CD4-positive, alpha-beta T cell treated with Interleukin-15 for 4 hours (primary cell): ENCODE measurements around the gene ANLN.

Experiments
- DNase-seq: peaks from one replicate; pipeline ENCODE4 v3.0.0-alpha.2; 2020; ENCODE audit warnings: low spot score

The ANLN gene

DNA sequence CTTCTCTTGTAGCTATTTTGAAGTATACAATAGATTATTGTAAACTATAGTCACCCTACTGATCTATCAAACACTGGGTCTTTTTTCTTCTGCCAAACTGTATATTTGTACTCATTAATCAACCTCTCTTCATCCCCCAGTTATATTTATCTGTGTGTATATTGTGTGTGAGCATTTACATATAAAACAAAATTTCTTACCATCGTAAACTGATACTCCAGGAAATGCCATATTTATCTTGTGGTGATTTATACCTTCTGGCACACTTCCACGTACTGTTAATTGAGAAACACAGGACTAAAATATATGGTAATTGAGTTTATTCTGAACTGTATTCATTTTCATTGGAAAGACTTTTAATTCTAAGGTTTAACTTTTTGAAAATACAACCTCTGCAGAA is 18.9 kb downstream of the ANLN start:
- DNase-seq, result no peak

DNA sequence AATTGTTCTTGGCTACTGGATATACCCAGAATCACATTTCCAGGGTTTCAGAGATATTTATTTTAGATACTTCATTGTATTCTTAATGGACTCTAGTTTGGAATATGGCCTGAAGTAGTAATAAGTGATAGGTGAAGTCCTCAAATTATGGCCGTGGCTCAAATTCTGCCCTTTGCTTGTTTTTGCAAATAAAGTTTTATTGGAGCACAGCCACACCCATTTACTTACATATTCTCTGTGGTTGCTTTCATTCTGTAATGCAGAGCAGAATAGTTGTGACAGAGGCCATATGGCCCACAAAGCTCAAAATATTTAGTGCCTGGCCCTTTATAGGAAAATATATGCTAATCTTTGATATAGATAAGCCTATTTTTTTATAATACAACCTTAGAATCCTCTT is 19.5 kb downstream of the ANLN start:
- DNase-seq, result no peak

DNA sequence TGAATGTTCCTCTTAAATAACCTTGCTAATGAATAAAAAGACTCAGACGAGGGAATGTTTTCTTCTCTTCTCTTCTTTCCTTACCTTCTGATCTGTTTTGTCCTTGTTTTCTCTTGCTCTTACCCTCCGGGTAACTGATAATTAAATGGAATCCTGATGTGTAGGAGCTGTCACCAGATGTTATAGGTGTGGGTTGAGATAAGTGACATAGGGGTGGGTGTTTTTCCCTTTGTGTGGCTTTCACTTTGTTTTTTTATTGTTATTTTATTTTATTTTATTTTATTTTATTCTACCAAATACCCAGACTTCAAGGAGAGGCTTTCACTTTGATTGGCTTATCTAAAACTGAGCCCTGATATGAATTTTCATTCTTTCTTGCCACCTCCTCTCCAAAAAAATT is 25.5 kb downstream of the ANLN start:
- DNase-seq, result no peak

DNA sequence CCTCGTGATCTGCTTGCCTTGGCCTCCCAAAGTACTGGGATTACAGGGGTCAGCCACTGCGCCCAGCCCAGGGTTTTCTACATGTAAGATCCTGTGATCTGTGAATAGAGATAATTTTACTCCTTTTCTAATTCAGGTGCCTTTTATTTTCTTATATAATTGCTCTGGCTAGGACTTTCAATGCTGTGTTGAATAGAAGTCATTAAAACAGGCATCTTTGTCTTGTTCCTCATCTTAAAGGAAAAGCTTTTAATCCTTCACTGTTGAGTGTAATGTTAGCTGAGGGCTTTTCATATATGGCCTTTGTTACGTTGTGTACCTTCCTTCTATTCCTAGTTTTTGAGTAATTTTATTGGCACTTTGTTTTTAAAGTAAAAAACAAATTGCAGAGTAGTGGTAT is 26.6 kb downstream of the ANLN start:
- DNase-seq, result no peak

DNA sequence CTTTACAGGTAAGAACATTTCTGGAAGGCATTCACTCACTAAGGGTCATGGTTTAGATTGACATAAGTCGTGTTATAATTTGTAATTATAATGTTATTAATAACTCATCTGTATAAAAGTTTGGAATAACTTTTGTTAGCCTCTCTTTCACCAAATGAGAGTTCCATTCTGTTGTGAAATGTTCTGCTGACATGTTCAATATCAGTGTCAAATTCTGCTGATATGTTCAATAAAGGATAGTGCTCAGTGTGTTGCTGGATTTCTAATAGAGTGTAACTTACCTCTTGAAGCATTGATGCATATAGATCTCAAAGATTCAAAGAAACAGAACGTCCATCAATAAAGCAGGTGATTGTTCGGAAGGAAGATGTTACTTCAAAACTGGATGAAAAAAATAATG is 30.6 kb downstream of the ANLN start:
- no peak for DNase-seq

DNA sequence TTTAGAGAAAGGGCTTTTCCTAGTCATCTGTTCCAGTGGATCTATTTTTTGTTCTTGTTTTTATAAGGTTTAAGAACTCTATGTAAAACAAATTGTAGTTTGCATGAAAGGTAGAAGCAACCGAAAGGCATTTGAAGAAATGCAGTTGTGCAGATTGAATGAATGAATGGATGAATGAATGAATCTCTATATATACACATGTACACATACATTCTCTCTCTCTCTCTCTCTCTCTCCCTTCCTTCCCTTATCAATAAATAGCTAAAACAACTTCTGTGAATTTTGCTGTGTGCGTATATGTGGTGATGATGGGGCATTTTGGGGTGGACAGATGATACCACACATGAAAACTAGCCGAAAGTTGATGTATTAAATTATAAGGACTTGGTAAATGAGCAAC is 32.4 kb downstream of the ANLN start:
- DNase-seq, result no peak

DNA sequence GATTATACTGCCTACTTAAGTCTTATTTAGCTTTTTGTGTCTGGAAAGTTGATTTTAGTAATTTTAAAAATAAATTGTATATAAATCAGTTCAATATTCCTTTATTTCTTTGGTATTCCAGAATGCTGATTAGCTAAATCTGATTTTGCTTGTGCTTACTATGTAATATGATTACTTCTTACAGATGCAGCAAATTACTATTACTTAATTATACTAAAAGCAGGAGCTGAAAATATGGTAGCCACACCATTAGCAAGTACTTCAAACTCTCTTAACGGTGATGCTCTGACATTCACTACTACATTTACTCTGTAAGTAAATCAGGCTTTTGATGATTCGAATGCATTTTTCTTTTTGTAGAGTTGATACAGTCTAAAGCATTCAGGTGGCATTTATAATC is 34.0 kb downstream of the ANLN start:
- no peak for DNase-seq

DNA sequence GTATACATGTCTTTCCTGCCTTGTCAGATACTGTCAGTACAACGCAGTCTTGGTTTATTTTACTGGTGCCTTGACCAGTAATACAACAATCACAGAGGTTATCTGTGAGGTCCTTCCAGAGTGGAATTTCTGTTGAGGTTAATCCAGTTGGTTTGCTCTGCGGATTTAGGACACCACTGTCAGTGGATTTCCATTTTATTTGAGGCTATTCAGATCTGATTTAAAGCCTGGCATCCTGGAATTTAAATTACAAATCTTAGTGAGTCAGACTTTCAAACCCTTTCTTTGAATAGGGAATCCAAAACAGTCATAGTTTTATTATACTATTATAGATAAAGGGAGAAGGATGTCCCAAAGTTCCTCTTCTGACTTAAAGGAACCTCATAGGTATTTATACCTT is 40.5 kb downstream of the ANLN start:
- DNase-seq, result no peak

DNA sequence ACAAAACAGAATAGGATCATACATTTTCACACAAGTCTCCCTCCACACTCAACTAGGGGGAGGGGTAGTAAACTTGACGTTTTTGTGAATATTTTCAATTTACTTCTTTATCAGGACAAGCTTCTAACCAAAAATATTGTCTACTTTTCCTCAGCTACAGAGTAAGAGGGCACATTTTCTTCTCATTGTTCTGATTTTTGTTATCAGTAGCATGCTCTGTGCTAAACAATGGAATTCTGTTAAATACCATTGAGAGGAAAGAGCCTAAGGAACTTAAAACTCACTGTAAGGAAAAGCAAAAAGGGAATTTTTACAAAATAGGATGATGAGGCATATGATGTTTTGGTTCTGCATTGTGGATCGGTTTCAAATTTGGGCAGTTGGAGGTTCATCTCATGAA is 41.2 kb downstream of the ANLN start:
- DNase-seq, result no peak

DNA sequence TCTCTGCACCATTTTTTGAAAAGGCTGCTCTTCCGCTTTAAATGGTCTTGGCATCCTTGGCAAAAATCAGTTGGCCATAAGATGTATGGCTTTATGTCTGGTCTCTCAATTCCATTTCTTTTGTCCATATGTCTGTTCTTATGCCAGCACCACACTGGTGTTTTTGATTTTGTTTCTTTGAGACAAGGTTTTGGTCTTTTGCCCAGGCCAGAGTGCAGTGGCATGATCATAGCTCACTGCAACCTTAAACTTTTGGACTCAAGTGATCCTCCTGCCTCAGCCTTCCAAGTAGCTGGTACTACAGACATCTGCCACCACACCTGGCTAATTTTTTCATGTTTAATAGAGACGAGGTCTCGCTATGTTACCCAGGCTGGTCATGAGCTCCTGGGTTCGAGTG is 48.5 kb downstream of the ANLN start:
- no peak for DNase-seq

DNA sequence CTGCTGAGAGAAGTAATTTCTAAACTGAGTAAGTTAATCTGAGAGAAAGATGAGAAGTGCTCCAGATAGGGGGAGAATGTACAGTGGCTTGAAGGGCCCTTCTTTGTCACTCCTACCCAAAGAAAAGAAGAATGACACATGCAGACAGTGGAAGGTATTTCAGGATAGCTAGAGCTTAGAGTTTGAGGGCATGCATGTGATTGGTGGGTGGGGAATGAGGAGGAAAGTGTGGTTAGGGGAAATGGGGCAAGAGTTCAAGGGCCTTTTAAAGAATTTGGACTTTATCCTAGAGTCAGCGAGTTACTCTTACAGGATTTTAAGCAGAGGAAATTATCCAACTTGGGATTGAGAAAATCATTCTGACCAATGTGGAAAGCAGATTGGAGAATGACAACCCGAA is 50.0 kb downstream of the ANLN start:
- no peak for DNase-seq

DNA sequence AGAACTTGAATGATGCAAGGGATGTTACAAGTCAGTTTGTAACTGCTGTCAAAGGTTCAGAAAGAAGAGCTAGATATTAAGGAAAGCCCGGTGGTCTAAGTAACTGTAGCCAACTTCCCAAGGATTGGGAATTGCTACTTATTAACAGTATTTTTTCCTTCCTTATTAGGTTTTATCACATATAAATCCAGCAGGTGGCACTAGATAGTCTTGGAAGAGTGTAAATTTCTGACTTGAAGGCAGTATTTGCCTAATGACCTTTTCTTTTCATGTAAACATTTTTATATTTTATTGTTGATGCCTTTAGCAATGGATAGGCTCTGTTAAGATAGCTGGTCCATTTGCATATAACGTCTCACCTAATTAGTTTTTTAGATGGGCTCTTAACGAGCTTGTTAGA is 51.2 kb downstream of the ANLN start:
- DNase-seq, result peak; percentile 5

DNA sequence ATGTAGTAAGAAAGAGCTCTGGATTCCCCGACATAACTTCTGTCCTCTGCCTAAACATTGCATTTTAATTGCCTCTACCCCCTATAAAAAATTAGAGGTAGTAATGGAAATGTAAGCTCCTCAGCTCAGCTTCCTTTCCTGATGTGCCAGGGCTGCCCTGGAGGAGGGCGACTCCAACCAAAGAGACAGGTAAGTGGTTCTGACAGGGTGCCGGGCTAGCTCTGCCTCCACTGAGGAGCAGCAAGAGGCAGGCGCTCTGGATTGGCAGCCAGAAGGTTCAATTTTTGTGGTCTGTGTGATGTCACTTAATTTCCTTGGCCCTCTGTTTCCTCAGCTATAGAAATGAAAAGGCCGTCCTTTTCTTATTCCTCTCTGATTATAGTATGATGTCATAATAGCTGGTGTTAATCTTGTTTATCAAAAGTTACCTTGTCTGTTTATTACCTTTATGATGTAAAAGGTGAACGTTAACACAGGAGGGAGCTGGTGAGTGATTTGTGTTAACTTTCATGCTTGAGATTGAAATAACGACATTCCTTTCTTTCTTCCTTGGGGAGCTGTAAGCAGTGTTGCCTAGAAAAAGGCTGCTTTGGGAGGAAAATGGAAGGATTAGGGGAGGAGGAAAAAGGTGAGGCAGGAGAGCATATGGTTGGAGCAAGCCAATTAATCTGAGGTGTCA is 51.8 kb downstream of the ANLN start:
- DNase-seq, result no peak

DNA sequence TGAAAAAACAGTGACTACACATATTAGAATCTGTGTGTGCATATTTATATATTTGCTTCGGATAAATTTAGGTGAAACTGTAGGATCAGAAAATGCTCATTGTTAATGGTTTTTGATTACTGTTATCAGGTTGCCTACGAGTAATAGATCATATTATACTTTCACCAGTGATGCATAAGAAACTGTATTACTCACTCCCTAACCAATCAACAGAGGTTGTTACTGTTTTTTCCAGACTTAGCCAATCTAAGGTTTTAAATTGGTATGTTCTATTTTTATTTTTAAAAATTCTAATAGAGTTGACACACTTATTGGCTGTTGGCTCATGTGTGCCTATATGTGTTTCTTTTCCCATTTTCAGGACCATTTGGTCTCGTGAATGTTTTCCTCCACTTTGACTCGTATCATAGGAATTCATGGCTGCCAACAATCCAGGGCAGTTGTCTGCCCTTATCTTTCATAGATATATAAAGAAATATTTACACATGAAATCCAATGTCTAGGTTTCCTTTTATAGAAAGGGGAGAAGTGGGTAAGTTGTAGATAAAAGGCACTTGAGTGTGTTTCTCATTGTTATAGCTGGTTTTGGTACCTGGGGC is 59.2 kb downstream of the ANLN start:
- DNase-seq, result no peak

DNA sequence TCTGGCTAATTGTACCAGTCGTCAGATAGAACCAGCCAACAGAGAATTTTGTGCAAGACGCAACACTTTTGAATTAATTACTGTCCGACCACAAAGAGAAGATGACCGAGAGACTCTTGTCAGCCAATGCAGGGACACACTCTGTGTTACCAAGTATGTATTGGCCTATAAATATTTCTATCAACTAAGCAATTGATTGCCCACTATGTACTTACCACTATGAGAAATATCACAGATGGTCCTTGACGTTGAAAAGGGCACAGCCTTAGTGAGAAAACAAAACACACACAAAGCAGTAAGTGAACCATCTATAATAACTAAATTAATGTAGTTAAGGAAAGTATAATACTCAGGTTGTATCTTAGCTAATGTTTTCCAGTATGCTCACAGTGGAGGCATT is 60.0 kb downstream of the ANLN start:
- DNase-seq, result no peak

DNA sequence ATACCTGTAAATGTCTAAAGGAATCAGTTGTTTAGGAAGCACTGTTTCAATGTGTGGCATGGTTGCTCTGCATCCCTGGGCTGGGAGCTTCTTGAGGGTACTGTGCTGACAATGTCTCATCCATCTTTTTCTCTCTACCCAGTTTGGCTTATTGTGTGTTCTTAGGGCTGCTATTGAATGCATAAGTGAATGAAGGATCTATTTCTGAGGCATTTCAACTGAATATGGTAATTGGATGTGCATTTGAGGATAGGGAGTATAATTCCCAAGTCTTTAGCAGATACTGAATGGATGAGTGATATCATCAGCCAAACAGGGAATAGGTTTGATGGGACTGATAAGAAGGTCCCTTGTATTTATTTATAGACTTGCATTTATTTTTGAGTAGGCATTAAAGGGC is 64.1 kb downstream of the ANLN start:
- no peak for DNase-seq

DNA sequence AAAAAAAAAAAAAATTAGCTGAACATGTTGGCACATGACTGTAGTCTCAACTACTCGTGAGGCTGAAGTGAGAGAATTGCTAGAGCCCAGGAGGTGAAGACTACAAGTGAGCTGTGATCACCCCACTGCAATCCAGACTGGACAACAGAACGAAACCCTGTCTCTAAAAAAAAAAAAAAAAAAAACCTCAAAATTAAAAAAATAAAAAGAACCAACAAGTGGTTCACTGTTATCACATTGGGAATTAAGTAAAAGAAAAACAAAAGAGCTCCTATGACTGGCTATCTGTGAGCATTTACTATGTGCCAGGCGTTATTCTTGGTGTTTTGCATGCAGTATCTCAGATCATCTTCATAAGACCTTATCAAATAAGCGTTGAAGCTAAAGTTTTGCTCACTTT is 66.0 kb downstream of the ANLN start:
- no peak for DNase-seq

DNA sequence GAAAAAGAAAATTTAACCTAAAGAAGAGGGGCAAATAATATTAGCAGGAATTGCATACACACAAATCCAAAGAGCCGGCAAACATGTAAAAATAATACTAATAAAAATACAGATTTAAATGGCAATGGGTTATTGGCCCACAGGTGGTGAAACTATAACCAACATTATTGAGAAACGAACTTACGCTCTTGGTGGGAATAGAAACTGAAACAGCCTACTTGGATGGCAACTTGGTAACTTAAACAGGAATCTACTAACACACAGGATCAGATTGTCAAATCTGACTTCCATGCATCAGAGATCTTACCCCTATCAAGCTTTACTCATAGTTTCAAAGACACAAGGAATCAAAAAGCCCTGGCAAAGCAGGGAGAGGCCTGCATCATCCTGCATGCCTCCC is 66.5 kb downstream of the ANLN start:
- DNase-seq, result no peak

DNA sequence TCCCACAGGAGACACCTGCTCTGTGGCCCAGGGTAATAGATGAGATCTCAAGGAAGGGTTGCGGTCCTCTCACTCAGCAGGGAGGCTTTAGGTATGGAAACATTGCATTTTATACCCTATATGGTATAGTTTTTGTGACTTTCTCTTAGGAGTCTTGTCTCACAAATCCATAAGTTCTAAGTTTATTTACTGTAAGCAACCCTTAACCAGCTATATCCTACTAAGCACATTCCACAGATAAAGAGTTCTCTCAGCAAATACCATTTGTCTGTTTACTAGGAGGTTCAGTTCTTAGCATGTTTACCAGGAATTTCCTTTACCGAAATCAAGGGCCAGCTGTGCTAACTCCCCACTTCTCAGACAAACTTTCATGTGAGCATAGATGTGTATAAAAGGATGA is 66.9 kb downstream of the ANLN start:
- DNase-seq, result no peak

DNA sequence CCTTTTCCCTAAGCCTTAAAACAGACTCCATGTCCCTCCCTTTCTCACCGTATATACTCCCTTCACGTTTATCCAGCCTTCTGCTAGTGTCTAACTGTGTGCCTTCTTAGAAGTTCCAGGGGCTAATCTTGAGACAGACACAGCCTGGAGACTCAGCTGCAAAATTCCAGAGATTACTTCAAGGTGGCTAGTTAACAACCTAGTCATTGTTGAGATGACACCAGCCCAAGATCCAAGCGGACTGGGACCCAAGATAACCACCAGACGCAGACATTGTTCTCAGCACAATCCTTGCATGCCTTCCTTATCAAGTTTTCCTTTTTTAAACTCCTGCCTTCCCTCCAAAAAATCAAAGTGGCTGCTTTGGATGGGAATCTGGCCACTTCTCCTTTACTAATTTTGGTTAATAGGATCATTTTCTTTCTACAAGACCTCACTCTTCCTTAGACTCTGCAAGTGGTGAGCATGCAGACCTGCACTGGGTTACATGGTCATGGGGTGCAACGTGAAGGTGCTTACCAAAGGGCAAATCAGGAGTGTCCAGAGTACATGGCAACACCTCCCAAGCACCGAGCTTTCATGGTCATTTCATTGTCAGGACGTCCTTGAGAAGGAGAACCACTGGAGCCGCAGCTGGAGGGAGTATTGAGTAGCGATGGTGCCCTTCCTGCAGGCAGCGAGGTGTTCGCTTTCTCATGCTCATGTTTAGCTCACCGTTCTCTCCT is 69.7 kb downstream of the ANLN start:
- DNase-seq, result no peak

DNA sequence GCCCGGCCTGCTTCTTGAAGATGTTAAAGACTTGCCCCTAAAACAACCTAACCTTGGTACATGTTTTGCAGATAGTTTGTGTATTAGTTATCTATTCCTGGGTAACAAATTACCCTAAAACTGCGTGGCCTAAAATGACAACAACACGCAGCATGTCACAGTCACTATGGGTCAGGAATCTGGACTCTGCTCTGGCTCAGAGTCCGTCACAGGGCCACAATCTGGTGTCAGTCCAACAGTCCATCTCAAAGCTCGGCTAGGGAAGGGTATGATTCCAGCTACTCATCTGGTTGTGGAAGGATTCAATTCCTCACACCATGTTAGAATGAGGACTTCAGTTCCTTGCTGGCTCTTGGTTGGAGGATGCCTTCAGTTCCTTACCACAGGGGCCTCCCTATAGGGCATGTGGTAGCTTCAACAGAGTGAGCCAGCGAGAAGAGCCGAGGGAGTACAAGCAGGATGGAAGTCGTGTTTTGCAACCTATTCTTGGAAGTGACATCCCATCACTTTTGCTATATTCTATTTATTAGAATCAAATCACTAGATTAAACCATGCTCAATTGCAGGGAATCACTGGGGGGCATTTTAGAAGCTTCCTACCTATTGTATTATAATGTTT is 71.3 kb downstream of the ANLN start:
- no peak for DNase-seq

DNA sequence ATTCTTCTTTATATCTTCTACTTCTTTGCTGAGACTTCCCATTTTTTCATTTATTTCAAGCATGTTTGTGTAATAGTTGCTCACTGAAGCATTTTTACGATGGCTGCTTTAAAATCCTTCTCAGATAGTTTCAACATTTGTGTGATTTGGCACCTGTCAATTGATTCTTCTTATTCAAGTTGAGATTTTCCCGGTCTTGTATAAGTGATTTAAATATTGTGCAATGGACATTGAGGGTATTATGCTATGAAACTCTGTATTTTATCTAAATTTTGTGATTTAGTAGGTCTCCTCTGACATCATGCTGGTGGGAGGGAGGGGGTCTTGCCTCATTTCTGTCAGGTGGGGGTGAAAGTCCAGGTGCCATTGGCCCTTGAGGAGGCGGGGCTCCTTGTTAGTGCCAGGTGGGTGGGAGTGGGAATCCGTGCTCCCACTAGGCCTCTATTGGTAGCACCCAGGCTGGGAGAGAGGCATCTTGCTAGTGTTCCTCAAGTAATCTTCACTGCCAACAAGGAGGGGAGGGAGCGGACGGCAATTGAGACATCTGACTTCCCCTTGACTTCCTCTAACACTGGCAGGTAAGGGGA is 73.0 kb downstream of the ANLN start:
- no peak for DNase-seq

DNA sequence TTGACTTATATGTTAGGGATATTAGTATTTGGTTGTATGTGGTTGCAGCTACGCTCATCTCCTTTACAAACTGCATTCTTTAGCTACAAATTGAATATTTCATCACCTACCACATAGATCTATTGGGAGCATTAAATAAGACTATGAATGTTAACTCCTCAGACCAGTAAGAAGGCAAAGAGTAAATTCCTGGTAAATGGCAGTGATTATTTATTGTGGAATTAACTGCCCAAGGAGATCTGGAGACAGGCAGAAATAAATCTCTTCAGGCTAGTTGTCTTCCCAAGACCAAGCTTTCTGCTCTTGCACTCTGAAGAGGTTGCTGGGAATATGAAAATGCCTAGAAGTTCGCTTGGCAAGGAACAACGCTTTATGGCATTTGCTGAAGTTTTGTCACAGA is 74.6 kb downstream of the ANLN start:
- DNase-seq, result no peak
